ENCODE measurements around the gene LIM2.
A peak's percentile ranks its signal among the peaks of the same experiment; 100 is the strongest.

LIM2 gene

GRCh38 chr19:51367565-51368365 is 20.0 kb downstream of the LIM2 start:
- no peak for TF ChIP-seq CTCF (IDR thresholded peaks at IDR 0.05; ENCODE audit: control extremely low read depth, extremely low read depth, low read depth, missing control alignments)
- POLR2A ChIA-PET, result interaction anchor here (0.6 to 1.9 kb wide), 6 partner anchors 22 to 346 kb away, joined by 3 to 11 read pairs (median 8); partner anchors contain the start of gene SIGLEC10
- peak; percentile 99 for DNase-seq (ENCODE audit: extremely low spot score)
- CTCF ChIA-PET, result interaction anchor here (1.0 to 1.7 kb wide), 9 partner anchors 8 to 69 kb away, joined by 3 to 8 read pairs (median 6); partner anchors contain the start of gene SIGLEC10

- ChIA-PET POLR2A (interaction anchor here (0.6 to 1.9 kb wide), 4 partner anchors 22 to 50 kb away, joined by 3 to 11 read pairs (median 8); partner anchors contain the start of gene SIGLEC10), CTCF (interaction anchor here (1.0 to 1.7 kb wide), 7 partner anchors 24 to 70 kb away, joined by 4 to 8 read pairs (median 6); no protein-coding TSS in a partner anchor)
- no peak for DNase-seq (ENCODE audit: extremely low spot score)
- TF ChIP-seq CTCF (IDR thresholded peaks at IDR 0.05; ENCODE audit: control extremely low read depth, extremely low read depth, low read depth, missing control alignments), result no peak
Measured at GRCh38 chr19:51367255-51367564, 20.6 kb downstream of the LIM2 start.

- peak; percentile 97 for DNase-seq (ENCODE audit: extremely low spot score)
- ChIA-PET CTCF (interaction anchor here (1.0 to 2.1 kb wide), 5 partner anchors 10 to 294 kb away, joined by 3 to 8 read pairs (median 4); no protein-coding TSS in a partner anchor), POLR2A (interaction anchor here (1.9 kb wide), 1 partner anchor 51 kb away, joined by 11 read pairs; the partner anchor contains the start of gene SIGLEC10)
- no peak for TF ChIP-seq CTCF (IDR thresholded peaks at IDR 0.05; ENCODE audit: control extremely low read depth, extremely low read depth, low read depth, missing control alignments)
Measured at GRCh38 chr19:51366389-51367254, 21.2 kb downstream of the LIM2 start.

GRCh38 chr19:51365965-51366388 is 21.8 kb downstream of the LIM2 start, which contains the start of gene ETFB:
ETFB (minus strand) TSS chr19:51366388; CDS start chr19:51366326, 62 bp downstream.
- TF ChIP-seq CTCF (IDR thresholded peaks at IDR 0.05; ENCODE audit: control extremely low read depth, extremely low read depth, low read depth, missing control alignments), result no peak
- POLR2A ChIA-PET, result interaction anchor here (0.8 to 0.9 kb wide), 2 partner anchors 28 to 564 kb away, joined by 3 to 4 read pairs; no protein-coding TSS in a partner anchor
- DNase-seq (ENCODE audit: extremely low spot score), result no peak
- CTCF ChIA-PET, result interaction anchor here (0.9 to 2.1 kb wide), 5 partner anchors 11 to 295 kb away, joined by 3 to 8 read pairs (median 4); partner anchors contain the start of gene SIGLEC10

- ChIA-PET CTCF (interaction anchor here (0.7 to 2.1 kb wide), 8 partner anchors 11 to 296 kb away, joined by 3 to 8 read pairs (median 4); partner anchors contain the start of gene SIGLEC10), POLR2A (interaction anchor here (0.8 to 0.9 kb wide), 2 partner anchors 29 to 564 kb away, joined by 3 to 4 read pairs; no protein-coding TSS in a partner anchor)
- TF ChIP-seq CTCF (IDR thresholded peaks at IDR 0.05; ENCODE audit: control extremely low read depth, extremely low read depth, low read depth, missing control alignments), result peak; percentile 8
- DNase-seq (ENCODE audit: extremely low spot score), result no peak
Measured at GRCh38 chr19:51365211-51365964, 22.4 kb downstream of the LIM2 start.

All from GM10248 (cell line).